OCI-M2 (cell line): Measurements from ENCODE around the gene TNFRSF4.
"Not testable (repeated sequence)": the region's sequence is repeated elsewhere in the genome, so short reads cannot be mapped to it uniquely, and the experiment has no call there.

ENCODE experiments used
- DNase-seq: peaks from one replicate; lab custom pipeline; 2025; ENCODE audit not compliant: unreplicated experiment; lab: John Stamatoyannopoulos, UW

The TNFRSF4 gene

GRCh38 chr1:1203561-1204424, 10.2 kb downstream of the TNFRSF4 start:
- no peak for DNase-seq

GRCh38 chr1:1202831-1203560, 11.0 kb downstream of the TNFRSF4 start:
- DNase-seq = no peak

- no peak for DNase-seq
These were observed 12.8 kb downstream of the TNFRSF4 start for GRCh38 chr1:1200876-1201810.

GRCh38 chr1:1199961-1200875, 13.7 kb downstream of the TNFRSF4 start:
- no peak for DNase-seq

GRCh38 chr1:1199141-1199960, 14.6 kb downstream of the TNFRSF4 start:
- no peak for DNase-seq

- DNase-seq = no peak
These were observed 15.4 kb downstream of the TNFRSF4 start for GRCh38 chr1:1198423-1199140.

- no peak for DNase-seq
These were observed 16.2 kb downstream of the TNFRSF4 start for GRCh38 chr1:1197551-1198422.

GRCh38 chr1:1197188-1197500, 16.8 kb downstream of the TNFRSF4 start:
- no peak for DNase-seq

- DNase-seq = no peak
These were observed 17.3 kb downstream of the TNFRSF4 start for GRCh38 chr1:1196431-1197187.

GRCh38 chr1:1195726-1196125, 18.2 kb downstream of the TNFRSF4 start:
- not testable (repeated sequence) for DNase-seq

- DNase-seq = no peak
These were observed 19.2 kb downstream of the TNFRSF4 start for GRCh38 chr1:1194723-1195122.

GRCh38 chr1:1191734-1192133, 22.2 kb downstream of the TNFRSF4 start:
- DNase-seq = no peak

GRCh38 chr1:1189111-1189510, 24.8 kb downstream of the TNFRSF4 start:
- no peak for DNase-seq

- no peak for DNase-seq
These were observed 26.0 kb downstream of the TNFRSF4 start for GRCh38 chr1:1187938-1188337.

- no peak for DNase-seq
These were observed 28.7 kb downstream of the TNFRSF4 start for GRCh38 chr1:1185101-1185765.
